Rectal smooth muscle tissue (tissue), 1 donor: Measurements from ENCODE around the gene EMSY.

ENCODE experiments used
- H3K27ac ChIP-seq: one replicate; pipeline ENCODE4 v1.7.0; 2013; ENCODE audit warnings: low read depth, low read length, inconsistent platforms
- H3K27me3 ChIP-seq: one replicate; pipeline ENCODE4 v1.7.0; 2013; ENCODE audit warnings: low read length; ENCODE audit not compliant: control insufficient read depth, insufficient read depth
- H3K36me3 ChIP-seq: one replicate; pipeline ENCODE4 v1.7.0; 2013; ENCODE audit warnings: low read length; ENCODE audit not compliant: control insufficient read depth, insufficient read depth
- H3K4me1 ChIP-seq: one replicate; pipeline ENCODE4 v1.7.0; 2013; ENCODE audit warnings: low read length; ENCODE audit not compliant: control insufficient read depth, insufficient read depth
- H3K4me3 ChIP-seq: one replicate; pipeline ENCODE4 v1.7.0; 2013; ENCODE audit warnings: low read length
- H3K9ac ChIP-seq: one replicate; pipeline ENCODE4 v1.7.0; 2013; ENCODE audit warnings: low read length

EMSY gene

GRCh38 chr11:76599041-76600013 lies 154.5 kb downstream of the EMSY start:
- peaks cover 4% of the 10 kb centered on the region for H3K4me1 ChIP-seq
- no peaks in the 10 kb centered on the region for H3K27me3 ChIP-seq
- no peak overlapping the region for H3K4me3 ChIP-seq
- no peak overlapping the region for H3K27ac ChIP-seq
- no peak overlapping the region for H3K9ac ChIP-seq
- H3K36me3 ChIP-seq, result no peaks in the 10 kb centered on the region

- Histone ChIP-seq H3K4me3 (no peak overlapping the region), H3K27ac (no peak overlapping the region), H3K27me3 (no peaks in the 10 kb centered on the region), H3K9ac (no peak overlapping the region), H3K36me3 (no peaks in the 10 kb centered on the region), H3K4me1 (peaks cover 12% of the 10 kb centered on the region)
Measured at GRCh38 chr11:76600124-76600655, 155.4 kb downstream of the EMSY start.

- no peak overlapping the region for H3K9ac ChIP-seq
- no peak overlapping the region for H3K4me3 ChIP-seq
- no peaks in the 10 kb centered on the region for H3K27me3 ChIP-seq
- no peak overlapping the region for H3K27ac ChIP-seq
- H3K36me3 ChIP-seq, result no peaks in the 10 kb centered on the region
- peaks cover 17% of the 10 kb centered on the region for H3K4me1 ChIP-seq
Measured at GRCh38 chr11:76601272-76601671, 156.5 kb downstream of the EMSY start.

GRCh38 chr11:76601724-76602123 lies 156.9 kb downstream of the EMSY start:
- Histone ChIP-seq H3K4me1 (peaks cover 17% of the 10 kb centered on the region), H3K36me3 (no peaks in the 10 kb centered on the region), H3K27me3 (no peaks in the 10 kb centered on the region), H3K9ac (no peak overlapping the region), H3K27ac (no peak overlapping the region), H3K4me3 (no peak overlapping the region)

GRCh38 chr11:76602431-76602861 lies 157.6 kb downstream of the EMSY start:
- H3K9ac ChIP-seq, result no peak overlapping the region
- peaks cover 17% of the 10 kb centered on the region for H3K4me1 ChIP-seq
- no peaks in the 10 kb centered on the region for H3K36me3 ChIP-seq
- H3K4me3 ChIP-seq, result no peak overlapping the region
- no peaks in the 10 kb centered on the region for H3K27me3 ChIP-seq
- H3K27ac ChIP-seq, result no peak overlapping the region
